C4-2B (cell line): ENCODE data around the gene GAMT.

ENCODE experiments used
- CTCF ChIP-seq: fragments of 450-650 bp; conservative IDR thresholded peaks from 2 replicates; pipeline ENCODE4 v1.5.1; 2017; ENCODE audit warnings: mild to moderate bottlenecking
- ZFX ChIP-seq: fragments of 450-650 bp; IDR thresholded peaks from 2 replicates; pipeline ENCODE4 v1.6.1; 2017

- TF ChIP-seq CTCF (no peak), ZFX (no peak)
These were observed 5.1 kb downstream of the GAMT start for GRCh38 chr19:1396019-1396767.
